Measurements from ENCODE around the gene C1QC.

Gene C1QC

GRCh38 chr1:22628698-22629444 is 14.6 kb upstream of the C1QC start:
- H3K4me3 ChIP-seq (ENCODE audit: low read depth, low read length) = no peak overlapping the region
- TF ChIP-seq CTCF (IDR thresholded peaks at IDR 0.05; ENCODE audit: borderline replicate concordance, insufficient read depth, low read depth, low read length) = no peak

GRCh38 chr1:22629886-22630285 is 13.5 kb upstream of the C1QC start:
- no peak for TF ChIP-seq CTCF (IDR thresholded peaks at IDR 0.05; ENCODE audit: borderline replicate concordance, insufficient read depth, low read depth, low read length)
- no peak overlapping the region for H3K4me3 ChIP-seq (ENCODE audit: low read depth, low read length)

- H3K4me3 ChIP-seq (ENCODE audit: low read depth, low read length) = no peak overlapping the region
- no peak for TF ChIP-seq CTCF (IDR thresholded peaks at IDR 0.05; ENCODE audit: borderline replicate concordance, insufficient read depth, low read depth, low read length)
Observed at GRCh38 chr1:22633697-22634463, 9.6 kb upstream of the C1QC start.

- H3K4me3 ChIP-seq (ENCODE audit: low read depth, low read length) = no peak overlapping the region
- TF ChIP-seq CTCF (IDR thresholded peaks at IDR 0.05; ENCODE audit: borderline replicate concordance, insufficient read depth, low read depth, low read length) = no peak
Observed at GRCh38 chr1:22635436-22635835, 8.0 kb upstream of the C1QC start.

GRCh38 chr1:22636353-22636752 is 7.1 kb upstream of the C1QC start, which contains the start of gene C1QA:
TSS of gene C1QA (plus strand) at chr1:22636628. CDS start at chr1:22637617, 989 bp downstream.
- no peak for TF ChIP-seq CTCF (IDR thresholded peaks at IDR 0.05; ENCODE audit: borderline replicate concordance, insufficient read depth, low read depth, low read length)
- H3K4me3 ChIP-seq (ENCODE audit: low read depth, low read length) = no peak within 1 kb of the TSS

GRCh38 chr1:22636927-22637326 is 6.5 kb upstream of the C1QC start:
- no peak overlapping the region for H3K4me3 ChIP-seq (ENCODE audit: low read depth, low read length)
- TF ChIP-seq CTCF (IDR thresholded peaks at IDR 0.05; ENCODE audit: borderline replicate concordance, insufficient read depth, low read depth, low read length) = no peak
